Keratinocyte (primary cell): ENCODE results near the gene CPSF3.

Source experiments
- EZH2 ChIP-seq: IDR thresholded peaks from one replicate; pipeline ENCODE4 v1.6.1; 2012; ENCODE audit warnings: inconsistent platforms, mild to moderate bottlenecking, low read length, moderate library complexity
- TF ChIP-seq, protein P1 (sequence below), 3 experiments: IDR thresholded peaks in 1 of 3; conservative IDR thresholded peaks in 1 of 3; optimal IDR thresholded peaks in 1 of 3; 2 replicates in 2 of 3; 3 replicates in 1 of 3; pipeline versions ENCODE3 to v1.5.1; 2011; ENCODE audit warnings: low read length in 3 of 3, mild to moderate bottlenecking in 3 of 3, moderate library complexity in 2 of 3, control low read depth in 1 of 3, inconsistent platforms in 1 of 3; ENCODE audit not compliant: insufficient read depth in 2 of 3; ENCODE audit errors: extremely low read depth in 1 of 3

DNA sequence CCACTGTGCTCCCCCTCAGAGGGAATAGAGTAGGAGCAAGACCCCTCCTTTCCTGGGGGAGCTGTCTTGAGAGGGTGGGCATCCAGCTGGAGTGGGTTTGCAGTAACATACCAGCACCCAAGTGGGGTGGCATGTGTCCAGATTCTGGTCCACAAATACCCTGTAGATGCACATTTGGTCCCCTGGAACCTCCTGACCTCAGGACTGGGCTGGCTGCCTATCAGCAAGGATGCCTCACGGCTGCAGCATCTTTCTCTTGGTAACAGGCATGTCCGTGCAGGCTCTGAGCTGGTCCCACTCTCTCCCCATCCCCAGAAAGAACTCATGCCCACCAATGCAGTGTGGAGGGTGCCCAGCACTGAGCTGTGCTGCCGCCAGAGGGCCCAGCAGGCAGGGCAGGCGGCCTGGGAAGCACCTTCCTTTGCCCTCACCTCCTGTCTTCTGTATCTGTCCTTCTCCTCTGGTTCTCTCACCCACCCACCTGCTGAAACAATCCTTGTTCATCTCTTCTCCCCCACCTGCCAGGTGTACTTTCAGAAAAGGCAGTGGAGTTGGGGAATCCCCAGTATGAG, 47.5 kb upstream of the CPSF3 start:
- TF ChIP-seq EZH2 = no peak
- TF ChIP-seq, protein P1, sequence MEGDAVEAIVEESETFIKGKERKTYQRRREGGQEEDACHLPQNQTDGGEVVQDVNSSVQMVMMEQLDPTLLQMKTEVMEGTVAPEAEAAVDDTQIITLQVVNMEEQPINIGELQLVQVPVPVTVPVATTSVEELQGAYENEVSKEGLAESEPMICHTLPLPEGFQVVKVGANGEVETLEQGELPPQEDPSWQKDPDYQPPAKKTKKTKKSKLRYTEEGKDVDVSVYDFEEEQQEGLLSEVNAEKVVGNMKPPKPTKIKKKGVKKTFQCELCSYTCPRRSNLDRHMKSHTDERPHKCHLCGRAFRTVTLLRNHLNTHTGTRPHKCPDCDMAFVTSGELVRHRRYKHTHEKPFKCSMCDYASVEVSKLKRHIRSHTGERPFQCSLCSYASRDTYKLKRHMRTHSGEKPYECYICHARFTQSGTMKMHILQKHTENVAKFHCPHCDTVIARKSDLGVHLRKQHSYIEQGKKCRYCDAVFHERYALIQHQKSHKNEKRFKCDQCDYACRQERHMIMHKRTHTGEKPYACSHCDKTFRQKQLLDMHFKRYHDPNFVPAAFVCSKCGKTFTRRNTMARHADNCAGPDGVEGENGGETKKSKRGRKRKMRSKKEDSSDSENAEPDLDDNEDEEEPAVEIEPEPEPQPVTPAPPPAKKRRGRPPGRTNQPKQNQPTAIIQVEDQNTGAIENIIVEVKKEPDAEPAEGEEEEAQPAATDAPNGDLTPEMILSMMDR (optimal IDR thresholded peaks at IDR 0.05 in 1 of 3, IDR thresholded peaks at IDR 0.05 in 1 of 3, conservative IDR thresholded peaks at IDR 0.05 in 1 of 3; ENCODE audit: extremely low read depth in 1 of 3, insufficient read depth in 2 of 3, low read length in 3 of 3) = no peak
